Ishikawa (cell line): ENCODE results near the gene RAB19.

ENCODE experiments used
- CEBPB ChIP-seq: IDR thresholded peaks from 2 replicates; pipeline ENCODE4 v1.6.1; 2012
- CREB1 ChIP-seq: IDR thresholded peaks from 2 replicates; pipeline ENCODE4 v1.6.1; 2012; ENCODE audit warnings: low read depth
- EGR1 ChIP-seq: IDR thresholded peaks from 2 replicates; pipeline ENCODE4 v1.6.1; 2012
- EP300 ChIP-seq: IDR thresholded peaks from 2 replicates; pipeline ENCODE4 v1.6.1; 2012; ENCODE audit warnings: borderline replicate concordance
- FOXM1 ChIP-seq: IDR thresholded peaks from 2 replicates; pipeline ENCODE4 v1.6.1; 2012; ENCODE audit warnings: low read depth, borderline replicate concordance
- NFIC ChIP-seq: IDR thresholded peaks from 2 replicates; pipeline ENCODE4 v1.6.1; 2012
- RAD21 ChIP-seq: IDR thresholded peaks from 2 replicates; pipeline ENCODE4 v1.6.1; 2012; ENCODE audit warnings: low read depth
- TAF1 ChIP-seq: IDR thresholded peaks from 2 replicates; pipeline ENCODE4 v1.6.1; 2012; ENCODE audit warnings: low read depth, mild to moderate bottlenecking
- TCF12 ChIP-seq: IDR thresholded peaks from 2 replicates; pipeline ENCODE4 v1.6.1; 2012; ENCODE audit warnings: low read depth
- TEAD4 ChIP-seq: IDR thresholded peaks from 2 replicates; pipeline ENCODE4 v1.6.1; 2012
- YY1 ChIP-seq: IDR thresholded peaks from 2 replicates; pipeline ENCODE4 v1.6.1; 2012; ENCODE audit warnings: low read depth
- ZBTB7A ChIP-seq: IDR thresholded peaks from 2 replicates; pipeline ENCODE4 v1.6.1; 2012; ENCODE audit warnings: low read depth
- TF ChIP-seq, protein P1 (sequence below): IDR thresholded peaks from 2 replicates; pipeline ENCODE4 v1.6.1; 2012
- TF ChIP-seq, protein P2 (sequence below): IDR thresholded peaks from 2 replicates; pipeline ENCODE4 v1.6.1; 2012; ENCODE audit warnings: low read depth, mild to moderate bottlenecking
- TF ChIP-seq, protein P3 (sequence below): IDR thresholded peaks from 2 replicates; pipeline ENCODE4 v1.6.1; 2012

Gene RAB19

DNA sequence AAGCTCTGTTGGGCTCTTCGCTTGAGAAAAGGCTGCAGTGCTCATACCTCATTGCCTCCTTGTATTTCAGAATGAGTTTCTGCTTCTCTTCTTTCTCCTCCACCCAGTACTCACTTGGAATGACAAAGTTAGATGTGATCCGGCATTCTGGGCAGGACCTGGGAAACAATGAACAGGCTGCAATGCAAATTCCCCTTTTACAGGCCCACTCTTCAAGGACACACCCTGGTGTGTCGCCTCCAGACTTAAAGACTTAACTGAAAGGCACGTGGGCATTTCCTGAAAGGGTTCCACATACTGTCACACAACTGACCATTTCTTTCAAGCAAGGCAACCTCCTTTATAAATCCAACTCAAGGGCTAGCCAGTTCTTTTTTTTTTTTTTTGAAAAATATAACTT, 51.9 kb downstream of the RAB19 start:
- TF ChIP-seq NFIC (no peak), TEAD4 (no peak), TCF12 (no peak), TAF1 (no peak), CREB1 (no peak), EGR1 (no peak)
- TF ChIP-seq, protein P1, sequence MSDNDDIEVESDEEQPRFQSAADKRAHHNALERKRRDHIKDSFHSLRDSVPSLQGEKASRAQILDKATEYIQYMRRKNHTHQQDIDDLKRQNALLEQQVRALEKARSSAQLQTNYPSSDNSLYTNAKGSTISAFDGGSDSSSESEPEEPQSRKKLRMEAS: no peak

DNA sequence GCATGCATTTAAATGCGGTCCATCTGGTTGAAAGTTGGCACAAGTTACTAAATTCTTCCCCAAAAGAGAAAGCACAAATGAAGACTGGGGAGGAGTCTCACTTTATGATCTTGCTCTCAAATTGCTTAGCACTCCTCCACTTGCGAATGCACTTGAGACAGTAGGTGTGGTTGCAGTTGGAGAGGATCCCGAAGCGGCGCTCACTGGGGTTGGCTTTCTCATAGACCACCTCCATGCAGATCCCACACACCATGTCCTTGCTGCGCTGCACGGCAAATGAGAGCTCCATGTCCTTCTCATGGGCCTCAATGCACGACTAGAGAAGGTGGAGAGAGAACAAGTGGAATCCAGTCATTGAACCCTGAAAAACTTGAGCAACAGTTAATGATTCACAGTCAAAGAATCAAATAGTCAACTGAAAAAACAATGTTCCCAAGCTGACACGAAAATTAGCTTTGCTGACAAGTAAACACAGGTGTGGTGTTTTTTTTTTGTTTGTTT, 52.7 kb downstream of the RAB19 start:
- TF ChIP-seq FOXM1: no peak
- TF ChIP-seq CEBPB: no peak
- TF ChIP-seq, protein P1: no peak
- no peak for TF ChIP-seq RAD21
- TF ChIP-seq, protein P2, sequence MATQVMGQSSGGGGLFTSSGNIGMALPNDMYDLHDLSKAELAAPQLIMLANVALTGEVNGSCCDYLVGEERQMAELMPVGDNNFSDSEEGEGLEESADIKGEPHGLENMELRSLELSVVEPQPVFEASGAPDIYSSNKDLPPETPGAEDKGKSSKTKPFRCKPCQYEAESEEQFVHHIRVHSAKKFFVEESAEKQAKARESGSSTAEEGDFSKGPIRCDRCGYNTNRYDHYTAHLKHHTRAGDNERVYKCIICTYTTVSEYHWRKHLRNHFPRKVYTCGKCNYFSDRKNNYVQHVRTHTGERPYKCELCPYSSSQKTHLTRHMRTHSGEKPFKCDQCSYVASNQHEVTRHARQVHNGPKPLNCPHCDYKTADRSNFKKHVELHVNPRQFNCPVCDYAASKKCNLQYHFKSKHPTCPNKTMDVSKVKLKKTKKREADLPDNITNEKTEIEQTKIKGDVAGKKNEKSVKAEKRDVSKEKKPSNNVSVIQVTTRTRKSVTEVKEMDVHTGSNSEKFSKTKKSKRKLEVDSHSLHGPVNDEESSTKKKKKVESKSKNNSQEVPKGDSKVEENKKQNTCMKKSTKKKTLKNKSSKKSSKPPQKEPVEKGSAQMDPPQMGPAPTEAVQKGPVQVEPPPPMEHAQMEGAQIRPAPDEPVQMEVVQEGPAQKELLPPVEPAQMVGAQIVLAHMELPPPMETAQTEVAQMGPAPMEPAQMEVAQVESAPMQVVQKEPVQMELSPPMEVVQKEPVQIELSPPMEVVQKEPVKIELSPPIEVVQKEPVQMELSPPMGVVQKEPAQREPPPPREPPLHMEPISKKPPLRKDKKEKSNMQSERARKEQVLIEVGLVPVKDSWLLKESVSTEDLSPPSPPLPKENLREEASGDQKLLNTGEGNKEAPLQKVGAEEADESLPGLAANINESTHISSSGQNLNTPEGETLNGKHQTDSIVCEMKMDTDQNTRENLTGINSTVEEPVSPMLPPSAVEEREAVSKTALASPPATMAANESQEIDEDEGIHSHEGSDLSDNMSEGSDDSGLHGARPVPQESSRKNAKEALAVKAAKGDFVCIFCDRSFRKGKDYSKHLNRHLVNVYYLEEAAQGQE: no peak
- TF ChIP-seq TEAD4: no peak
- TF ChIP-seq, protein P3, sequence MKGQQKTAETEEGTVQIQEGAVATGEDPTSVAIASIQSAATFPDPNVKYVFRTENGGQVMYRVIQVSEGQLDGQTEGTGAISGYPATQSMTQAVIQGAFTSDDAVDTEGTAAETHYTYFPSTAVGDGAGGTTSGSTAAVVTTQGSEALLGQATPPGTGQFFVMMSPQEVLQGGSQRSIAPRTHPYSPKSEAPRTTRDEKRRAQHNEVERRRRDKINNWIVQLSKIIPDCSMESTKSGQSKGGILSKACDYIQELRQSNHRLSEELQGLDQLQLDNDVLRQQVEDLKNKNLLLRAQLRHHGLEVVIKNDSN: no peak
- TF ChIP-seq CREB1: no peak
- TF ChIP-seq YY1: no peak
- no peak for TF ChIP-seq NFIC
- TF ChIP-seq TCF12: no peak
- no peak for TF ChIP-seq EP300
- no peak for TF ChIP-seq ZBTB7A
- TF ChIP-seq EGR1: no peak
- TF ChIP-seq TAF1: no peak

DNA sequence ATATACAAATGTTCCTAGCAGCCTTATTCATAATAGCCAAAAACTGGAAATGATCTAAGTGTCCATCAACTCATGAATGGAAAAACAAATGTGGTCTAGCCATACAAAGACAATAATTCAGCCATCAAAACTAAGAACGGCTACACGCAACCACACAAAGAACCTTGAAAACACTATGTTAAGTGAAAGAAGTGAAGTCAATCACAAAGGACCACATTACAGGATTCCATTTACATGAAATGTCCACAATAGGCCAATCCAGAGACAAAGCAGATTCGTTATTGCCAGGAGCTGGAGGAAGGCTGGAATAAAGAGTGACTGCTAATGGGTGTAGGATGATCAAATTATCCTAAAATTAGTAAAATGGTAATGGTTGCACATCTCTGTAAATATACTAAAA, 54.3 kb downstream of the RAB19 start:
- TF ChIP-seq FOXM1 (no peak), TCF12 (no peak), CREB1 (no peak), EGR1 (no peak), EP300 (no peak), TAF1 (no peak), YY1 (no peak), NFIC (no peak), CEBPB (no peak), ZBTB7A (no peak), RAD21 (no peak), TEAD4 (no peak)
- TF ChIP-seq, protein P3: no peak
- TF ChIP-seq, protein P1: no peak
- TF ChIP-seq, protein P2: no peak

DNA sequence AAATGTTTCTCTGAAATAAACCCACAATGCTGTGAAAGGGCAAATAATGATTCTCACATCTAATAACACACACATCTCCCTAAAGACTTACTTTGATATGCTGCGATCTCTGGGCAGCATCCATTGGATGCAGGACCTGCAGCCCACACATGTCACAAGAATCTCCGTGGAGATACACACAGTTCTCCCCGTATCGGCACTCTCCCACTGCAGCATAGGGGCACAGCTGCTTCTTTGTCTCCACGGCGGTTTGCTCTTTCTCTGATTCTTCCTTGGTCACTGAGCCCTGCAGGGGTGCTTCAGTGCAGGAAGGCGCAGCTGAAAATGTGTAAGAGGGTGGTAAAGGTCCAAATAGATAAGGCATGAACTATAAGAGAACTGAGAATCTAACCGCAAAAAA, 55.1 kb downstream of the RAB19 start:
- TF ChIP-seq RAD21: no peak
- no peak for TF ChIP-seq ZBTB7A
- TF ChIP-seq FOXM1: no peak
- TF ChIP-seq CEBPB: no peak
- no peak for TF ChIP-seq TAF1
- TF ChIP-seq YY1: no peak
- no peak for TF ChIP-seq EGR1
- no peak for TF ChIP-seq NFIC
- no peak for TF ChIP-seq EP300
- no peak for TF ChIP-seq TCF12
- TF ChIP-seq TEAD4: no peak
- TF ChIP-seq CREB1: no peak

DNA sequence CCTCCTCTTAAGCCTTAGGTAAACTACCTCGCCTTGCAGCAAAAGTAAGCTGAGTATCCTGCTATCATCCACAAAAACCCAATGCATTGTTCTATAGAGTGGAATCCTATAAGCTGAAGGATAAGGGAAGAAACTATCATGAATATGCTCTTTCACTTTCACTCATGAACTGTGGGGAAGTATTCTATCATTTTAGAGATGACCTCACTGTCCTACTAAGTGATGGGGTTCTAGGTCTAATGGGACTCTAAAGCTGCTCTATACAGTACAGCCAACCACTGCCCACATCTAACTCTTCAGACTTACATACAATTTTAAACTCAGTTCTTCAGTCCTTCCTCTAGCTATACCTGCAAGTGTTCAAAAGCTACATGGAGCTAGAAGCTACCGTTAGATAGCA, 59.3 kb downstream of the RAB19 start:
- TF ChIP-seq TEAD4 (no peak), CEBPB (no peak), RAD21 (no peak), YY1 (no peak), CREB1 (no peak), EGR1 (no peak), NFIC (no peak), FOXM1 (no peak), ZBTB7A (no peak)
